Naive thymus-derived CD4-positive, alpha-beta T cell (primary cell): ENCODE data around the gene TTC39A. TPM values are rescaled to one million over a fixed set of nuclear protein-coding genes. Genes with fewer than 3 reads are reported as not detected.

Experiments used
- ATAC-seq: fragments of 150-1000 bp; cut with Tn5 transposase; 2 replicates; pipeline ENCODE4 v1.10.0; 2021; ENCODE audit warnings: mild to moderate bottlenecking, moderate library complexity
- CTCF ChIA-PET: fragments of 350-600 bp; sonication (Branson Sonifier 250); formaldehyde crosslinking; loops from one replicate; lab custom pipeline; 2021; ENCODE audit warnings: antibody characterized with exemption; lab: Charles Lee
- POLR2A ChIA-PET: fragments of 350-600 bp; sonication (Branson Sonifier 250); formaldehyde crosslinking; loops from one replicate; lab custom pipeline; 2021; ENCODE audit warnings: antibody characterized with exemption, inconsistent platforms; lab: Charles Lee
- DNase-seq, 9 donors: peaks; one replicate each; pipeline versions ENCODE4 v3.0.0 to v3.0.0-alpha.2; 2020 to 2022; ENCODE audit warnings: mixed read lengths in 1 of 9
- H3K27ac ChIP-seq: one replicate; pipeline ENCODE4 v1.7.0; 2013; ENCODE audit warnings: mild to moderate bottlenecking, low read depth, low read length, moderate library complexity
- H3K27me3 ChIP-seq, 2 donors: one replicate each; pipeline ENCODE4 v1.7.0; 2013; ENCODE audit warnings: low read length in 2 of 2, mild to moderate bottlenecking in 2 of 2, moderate library complexity in 2 of 2; ENCODE audit not compliant: control insufficient read depth in 2 of 2, insufficient read depth in 2 of 2
- H3K36me3 ChIP-seq, 3 experiments: 1 replicate in 2 of 3; 2 replicates in 1 of 3; pipeline ENCODE4 v1.7.0; 2013; ENCODE audit warnings: low read length in 3 of 3, mild to moderate bottlenecking in 3 of 3, moderate library complexity in 1 of 3; ENCODE audit not compliant: insufficient read depth in 3 of 3, control insufficient read depth in 2 of 3
- H3K4me1 ChIP-seq, 2 donors: one replicate each; pipeline ENCODE4 v1.7.0; 2013; ENCODE audit warnings: low read length in 2 of 2, mild to moderate bottlenecking in 2 of 2, moderate library complexity in 1 of 2; ENCODE audit not compliant: control insufficient read depth in 2 of 2, insufficient read depth in 2 of 2
- H3K4me3 ChIP-seq: 2 replicates; pipeline ENCODE4 v1.7.0; 2013; ENCODE audit warnings: mild to moderate bottlenecking, low read length
- H3K9me3 ChIP-seq, 3 experiments: 1 replicate in 2 of 3; 2 replicates in 1 of 3; pipeline ENCODE4 v1.7.0; 2013; ENCODE audit warnings: low read length in 3 of 3; ENCODE audit not compliant: control insufficient read depth in 2 of 3
- H3K27ac Mint-ChIP-seq, 9 donors: one replicate each; pipeline ENCODE4 v1.8.0; 2020 to 2022; ENCODE audit warnings: mixed read lengths in 9 of 9, mild to moderate bottlenecking in 8 of 9, moderate library complexity in 5 of 9, inconsistent platforms in 2 of 9
- H3K27me3 Mint-ChIP-seq, 5 donors: one replicate each; pipeline ENCODE4 v1.8.0; 2021 to 2022; ENCODE audit warnings: mixed read lengths in 5 of 5, mild to moderate bottlenecking in 1 of 5
- H3K36me3 Mint-ChIP-seq, 5 donors: one replicate each; pipeline ENCODE4 v1.8.0; 2020 to 2022; ENCODE audit warnings: mixed read lengths in 5 of 5, mild to moderate bottlenecking in 3 of 5, inconsistent platforms in 1 of 5
- H3K4me1 Mint-ChIP-seq, 7 donors: one replicate each; pipeline ENCODE4 v1.8.0; 2020 to 2022; ENCODE audit warnings: mixed read lengths in 7 of 7, mild to moderate bottlenecking in 3 of 7, inconsistent platforms in 1 of 7
- H3K4me3 Mint-ChIP-seq, 10 donors: one replicate each; pipeline ENCODE4 v1.8.0; 2020 to 2022; ENCODE audit warnings: mild to moderate bottlenecking in 10 of 10, mixed read lengths in 10 of 10, moderate library complexity in 6 of 10, inconsistent platforms in 2 of 10
- H3K9me3 Mint-ChIP-seq, 11 donors: one replicate each; pipeline ENCODE4 v1.8.0; 2020 to 2022; ENCODE audit warnings: mixed read lengths in 11 of 11, mild to moderate bottlenecking in 4 of 11, inconsistent platforms in 1 of 11, moderate library complexity in 1 of 11
- intact Hi-C, 2 donors: fragments of 100-400 bp; cut with micrococcal nuclease; formaldehyde crosslinking; loops; one replicate each; pipeline ENCODE4 v1.15.1; 2023
- polyA plus RNA-seq, 2 donors: library from polyadenylated mRNA; unstranded; fragments of 300-500 nt; fragmentation: Illumina TruSeq; gene quantifications; one replicate each; pipeline ENCODE4 v1.2.3, GENCODE V29; 2021
- total RNA-seq, 6 experiments: library from RNA in 5 of 6; stranded (reverse) in 5 of 6; gene quantifications; 1 replicate in 5 of 6; 2 replicates in 1 of 6; pipeline ENCODE4 v1.2.3 and lab custom pipeline; 2021 to 2026

The TTC39A gene
- total and polyA plus RNA-seq, 7 experiments from 2014 or later: 0.16 TPM; not detected in 6

GRCh38 chr1:51359879-51360278 lies 29.5 kb upstream of the TTC39A start:
- POLR2A ChIA-PET: interaction anchor here (0.6 kb wide), 1 partner anchor 12 kb away, joined by 3 read pairs; no protein-coding TSS in a partner anchor
- Mint-ChIP-seq H3K9me3 (no peaks in the 10 kb centered on the region), H3K27ac (no peak overlapping the region)

GRCh38 chr1:51355382-51355781 lies 25.0 kb upstream of the TTC39A start:
- peaks cover 0 to 16% (median 5%) of the 10 kb centered on the region in 3 experiments for H3K36me3 ChIP-seq
- Mint-ChIP-seq H3K4me1 (no peaks in the 10 kb centered on the region), H3K27me3 (no peaks in the 10 kb centered on the region), H3K36me3 (peaks cover 4 to 28% (median 22%) of the 10 kb centered on the region in 5 donors), H3K27ac (no peak overlapping the region), H3K4me3 (no peak overlapping the region), H3K9me3 (no peaks in the 10 kb centered on the region)
- ChIA-PET POLR2A (no interaction called here), CTCF (no interaction called here)
- ATAC-seq: no peak
- H3K27ac ChIP-seq: no peak overlapping the region
- no peak for DNase-seq
- intact Hi-C loops: no loop called here
- H3K9me3 ChIP-seq: no peaks in the 10 kb centered on the region
- H3K27me3 ChIP-seq: no peaks in the 10 kb centered on the region
- H3K4me1 ChIP-seq: no peaks in the 10 kb centered on the region
- no peak overlapping the region for H3K4me3 ChIP-seq

More at GRCh38 chr1:51359879-51360278, 29.5 kb upstream of the TTC39A start:
- Mint-ChIP-seq H3K4me3 (no peak overlapping the region), H3K36me3 (peaks cover 7 to 52% (median 41%) of the 10 kb centered on the region in 5 donors), H3K4me1 (no peaks in the 10 kb centered on the region), H3K27me3 (no peaks in the 10 kb centered on the region)
- DNase-seq: no peak
- intact Hi-C loops: no loop called here
- Histone ChIP-seq H3K9me3 (no peaks in the 10 kb centered on the region), H3K27me3 (no peaks in the 10 kb centered on the region), H3K36me3 (peaks cover 0 to 34% (median 25%) of the 10 kb centered on the region in 3 experiments), H3K4me1 (no peaks in the 10 kb centered on the region), H3K27ac (no peak overlapping the region), H3K4me3 (no peak overlapping the region)
- CTCF ChIA-PET: interaction anchor here (0.6 kb wide), 1 partner anchor 149 kb away, joined by 4 read pairs; no protein-coding TSS in a partner anchor
- ATAC-seq: no peak

- H3K36me3 ChIP-seq: peaks cover 0 to 9% (median 5%) of the 10 kb centered on the region in 3 experiments
- DNase-seq: no peak
- ATAC-seq: no peak
Measured at GRCh38 chr1:51354416-51354815, 24.1 kb upstream of the TTC39A start.

GRCh38 chr1:51351907-51352306 lies 21.5 kb upstream of the TTC39A start:
- Histone ChIP-seq H3K9me3 (no peaks in the 10 kb centered on the region), H3K27ac (no peak overlapping the region), H3K36me3 (peaks cover 0 to 9% (median 5%) of the 10 kb centered on the region in 3 experiments), H3K27me3 (no peaks in the 10 kb centered on the region), H3K4me3 (no peak overlapping the region), H3K4me1 (no peaks in the 10 kb centered on the region)
- Mint-ChIP-seq H3K9me3 (no peaks in the 10 kb centered on the region), H3K27ac (peak overlapping the region in 1 of 9 donors; percentile 3), H3K4me1 (no peaks in the 10 kb centered on the region), H3K36me3 (peaks cover 4 to 20% (median 17%) of the 10 kb centered on the region in 5 donors), H3K4me3 (no peak overlapping the region), H3K27me3 (peaks cover 0 to 6% (median 1%) of the 10 kb centered on the region in 5 donors)
- intact Hi-C loops: no loop called here
- DNase-seq (no peak), ATAC-seq (no peak)
- ChIA-PET POLR2A (no interaction called here), CTCF (no interaction called here)

More at GRCh38 chr1:51354416-51354815, 24.1 kb upstream of the TTC39A start:
- Mint-ChIP-seq H3K36me3 (peaks cover 4 to 23% (median 17%) of the 10 kb centered on the region in 5 donors), H3K4me1 (no peaks in the 10 kb centered on the region), H3K27me3 (no peaks in the 10 kb centered on the region), H3K9me3 (no peaks in the 10 kb centered on the region), H3K4me3 (no peak overlapping the region), H3K27ac (no peak overlapping the region)
- Histone ChIP-seq H3K4me3 (no peak overlapping the region), H3K27me3 (no peaks in the 10 kb centered on the region), H3K9me3 (no peaks in the 10 kb centered on the region), H3K4me1 (no peaks in the 10 kb centered on the region), H3K27ac (no peak overlapping the region)
- CTCF ChIA-PET: no interaction called here
- POLR2A ChIA-PET: no interaction called here
- intact Hi-C loops: no loop called here

- Mint-ChIP-seq H3K4me1 (peaks cover 0 to 3% (median 0%) of the 10 kb centered on the region in 7 donors), H3K27me3 (peaks cover 12 to 24% (median 16%) of the 10 kb centered on the region in 5 donors), H3K9me3 (no peaks in the 10 kb centered on the region), H3K36me3 (peaks cover 0 to 5% (median 1%) of the 10 kb centered on the region in 5 donors), H3K4me3 (no peak overlapping the region), H3K27ac (no peak overlapping the region)
- DNase-seq: no peak
- ChIA-PET POLR2A (no interaction called here), CTCF (no interaction called here)
- Histone ChIP-seq H3K27ac (no peak overlapping the region), H3K4me1 (no peaks in the 10 kb centered on the region), H3K36me3 (no peaks in the 10 kb centered on the region), H3K9me3 (no peaks in the 10 kb centered on the region), H3K27me3 (no peaks in the 10 kb centered on the region), H3K4me3 (no peak overlapping the region)
- intact Hi-C loops: loop anchor here in 1 of 2 donors (10.0 kb wide), 1 partner anchor 185 kb away; no protein-coding TSS in a partner anchor
- no peak for ATAC-seq
Measured at GRCh38 chr1:51349862-51350261, 19.5 kb upstream of the TTC39A start.

- Mint-ChIP-seq H3K27me3 (peaks cover 24 to 38% (median 29%) of the 10 kb centered on the region in 5 donors), H3K4me1 (peaks cover 0 to 10% (median 3%) of the 10 kb centered on the region in 7 donors), H3K27ac (peak overlapping the region in 1 of 9 donors; percentile 10), H3K9me3 (peaks cover 0 to 1% (median 0%) of the 10 kb centered on the region in 11 donors), H3K4me3 (no peak overlapping the region), H3K36me3 (peaks cover 0 to 4% (median 0%) of the 10 kb centered on the region in 5 donors)
- Histone ChIP-seq H3K4me1 (no peaks in the 10 kb centered on the region), H3K9me3 (no peaks in the 10 kb centered on the region), H3K4me3 (no peak overlapping the region), H3K36me3 (no peaks in the 10 kb centered on the region), H3K27me3 (peaks cover 0 to 14% of the 10 kb centered on the region in 2 donors), H3K27ac (no peak overlapping the region)
- ATAC-seq (no peak), DNase-seq (no peak)
- POLR2A ChIA-PET: interaction anchor here (0.8 kb wide), 1 partner anchor 12 kb away, joined by 3 read pairs; no protein-coding TSS in a partner anchor
- intact Hi-C loops: loop anchor here in 1 of 2 donors (10.0 kb wide), 1 partner anchor 187 kb away; no protein-coding TSS in a partner anchor
- CTCF ChIA-PET: no interaction called here
Measured at GRCh38 chr1:51348147-51348527, 17.8 kb upstream of the TTC39A start.
